ENCODE measurements around the gene MTHFSD.

Gene MTHFSD

DNA sequence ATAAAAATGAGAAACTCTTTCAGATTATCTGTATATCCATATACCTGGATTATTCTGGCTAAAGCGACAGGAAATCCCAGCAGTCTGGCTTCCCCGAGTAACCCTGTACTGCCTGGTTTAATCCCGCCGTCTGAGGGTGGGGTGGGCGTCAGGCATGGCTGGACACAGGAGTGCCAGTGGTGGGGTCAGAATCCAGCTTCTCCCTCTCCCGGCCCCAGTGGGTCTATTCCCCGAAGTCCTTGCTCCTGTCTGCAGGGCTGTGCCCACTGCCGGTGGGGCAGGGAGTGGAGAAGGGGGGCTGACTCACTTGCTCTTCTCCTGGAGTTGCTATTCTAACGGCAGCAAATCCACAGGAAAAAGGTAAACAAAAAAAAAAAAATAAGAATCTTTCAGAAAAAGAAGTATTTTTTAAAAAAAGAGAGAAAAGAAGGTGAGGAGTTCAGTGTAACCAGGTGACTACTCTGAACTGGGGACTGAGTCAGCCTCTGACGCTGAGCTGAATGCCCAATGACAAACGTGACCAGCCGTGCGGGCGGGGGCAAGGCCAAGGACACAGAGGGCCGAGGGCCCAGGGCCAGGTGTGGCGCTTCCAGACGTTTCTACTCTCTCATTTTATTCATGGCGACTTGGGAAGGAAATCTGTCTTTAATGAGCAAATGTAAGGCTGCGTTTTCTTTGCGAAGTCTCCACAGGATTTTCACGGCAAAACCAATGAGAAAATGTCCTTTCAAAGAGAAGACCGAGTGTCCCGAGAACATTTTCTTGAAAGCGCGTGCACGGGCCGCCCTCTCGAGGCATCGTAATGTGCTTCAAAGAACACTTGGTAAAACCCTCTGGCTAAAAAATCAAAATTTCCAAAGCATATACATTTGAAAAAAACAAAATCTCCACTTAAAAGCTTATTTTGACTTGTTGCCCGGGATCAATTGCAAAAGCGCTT, 24.5 kb downstream of the MTHFSD start:
- no peak for DNase-seq (ENCODE audit: low spot score)

DNA sequence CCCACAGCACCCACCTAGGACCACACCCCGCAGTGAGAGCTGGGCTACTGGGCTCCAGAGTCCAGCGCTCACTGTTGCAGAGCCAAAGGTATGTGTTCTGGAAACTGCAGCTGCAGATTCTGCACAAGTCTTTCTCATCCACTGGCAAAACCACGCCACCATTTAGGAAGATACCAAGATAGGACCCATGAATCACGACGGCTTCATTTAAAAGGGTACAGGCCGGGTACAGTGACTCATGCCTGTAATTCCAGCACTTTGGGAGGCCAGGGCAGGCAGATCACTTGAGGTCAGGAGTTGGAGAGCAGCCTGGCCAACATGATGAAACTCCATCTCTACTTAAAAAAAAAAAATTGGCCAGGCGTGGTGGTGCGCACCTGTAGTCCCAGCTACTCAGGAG, 25.9 kb downstream of the MTHFSD start:
- no peak for DNase-seq (ENCODE audit: low spot score)

DNA sequence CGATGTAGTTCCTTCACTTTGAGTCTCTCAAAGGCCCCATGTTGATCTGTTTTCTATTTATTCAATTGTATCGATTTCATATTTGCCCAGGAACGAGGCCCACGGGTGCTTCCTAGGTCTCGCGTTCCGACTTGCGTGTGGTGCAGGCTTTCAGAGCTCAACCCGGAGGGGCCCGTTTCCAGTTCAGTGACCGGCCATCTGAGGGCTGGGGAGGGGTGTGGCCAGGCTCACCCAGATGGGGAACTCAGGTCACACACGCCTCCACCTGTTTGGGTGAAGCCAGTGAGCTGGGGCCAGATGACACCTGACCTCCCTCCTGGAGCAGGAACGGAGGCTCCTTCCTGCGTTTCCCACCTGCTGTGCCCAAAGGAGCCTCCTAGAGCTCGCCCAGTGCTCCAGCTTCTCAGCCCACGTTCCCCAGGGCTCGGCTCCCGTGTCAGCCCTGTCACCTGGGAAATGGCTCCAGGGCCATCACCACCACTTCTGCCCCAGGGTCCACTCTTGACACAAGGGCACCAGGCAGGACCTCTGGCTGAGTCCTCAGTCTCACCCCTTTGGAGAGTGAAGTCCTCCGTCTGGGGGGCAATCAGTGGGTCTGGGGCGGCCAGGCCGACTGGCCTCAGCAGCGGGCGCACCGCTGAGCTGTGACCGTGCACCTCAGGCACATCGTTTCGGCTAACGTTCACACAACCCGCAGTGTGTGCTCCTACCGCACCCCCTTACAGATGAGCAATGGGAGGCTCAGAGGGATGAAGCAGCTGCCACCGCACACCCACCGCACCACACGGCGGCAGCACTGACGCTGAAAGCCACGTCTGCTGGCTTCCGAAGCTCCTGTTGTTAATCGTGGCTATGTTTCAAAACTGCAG, 26.7 kb downstream of the MTHFSD start:
- DNase-seq (ENCODE audit: low spot score) = no peak

DNA sequence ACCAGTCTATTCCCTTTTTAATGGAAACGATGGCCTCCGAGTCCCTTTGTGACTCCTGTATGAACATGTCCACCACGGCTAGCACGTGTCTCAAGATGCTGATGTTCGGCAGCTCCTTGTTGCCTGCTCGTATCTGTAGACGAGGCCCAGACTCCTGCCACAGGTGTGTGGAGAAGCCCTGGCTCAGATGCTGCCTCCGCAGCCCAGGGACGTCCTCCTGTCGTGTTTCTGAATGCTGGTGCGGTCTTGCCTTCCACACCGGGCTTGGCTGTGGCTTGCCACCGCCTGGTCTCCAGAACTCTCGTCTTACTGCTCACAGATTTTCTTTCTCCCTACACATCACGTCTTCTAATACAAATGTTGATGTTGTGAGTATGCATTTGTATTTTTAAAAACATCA, 27.7 kb downstream of the MTHFSD start:
- DNase-seq (ENCODE audit: low spot score) = no peak

- no peak for DNase-seq (ENCODE audit: low spot score)
These were observed 29.3 kb downstream of the MTHFSD start for GRCh38 chr16:86525696-86526095.

DNA sequence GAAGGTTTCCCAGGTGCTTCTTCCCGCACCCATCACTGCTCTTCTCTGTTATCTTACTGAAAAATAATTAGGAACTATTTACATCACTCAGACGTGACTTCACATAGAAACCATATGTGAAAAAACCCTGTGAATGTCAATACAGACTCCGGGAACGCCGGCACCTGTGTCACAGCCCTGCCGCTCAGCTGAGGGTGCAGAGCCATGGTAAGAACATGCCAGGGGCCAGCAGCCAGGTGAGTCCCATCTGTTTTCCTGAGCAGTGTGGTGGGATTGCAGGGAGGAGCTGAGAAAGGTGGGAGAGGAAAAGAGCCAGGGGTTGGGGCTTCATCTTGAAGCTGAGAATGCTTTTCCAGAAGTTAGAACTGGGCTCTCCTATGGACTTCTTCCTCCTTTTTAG, 31.0 kb downstream of the MTHFSD start:
- DNase-seq (ENCODE audit: low spot score) = no peak

DNA sequence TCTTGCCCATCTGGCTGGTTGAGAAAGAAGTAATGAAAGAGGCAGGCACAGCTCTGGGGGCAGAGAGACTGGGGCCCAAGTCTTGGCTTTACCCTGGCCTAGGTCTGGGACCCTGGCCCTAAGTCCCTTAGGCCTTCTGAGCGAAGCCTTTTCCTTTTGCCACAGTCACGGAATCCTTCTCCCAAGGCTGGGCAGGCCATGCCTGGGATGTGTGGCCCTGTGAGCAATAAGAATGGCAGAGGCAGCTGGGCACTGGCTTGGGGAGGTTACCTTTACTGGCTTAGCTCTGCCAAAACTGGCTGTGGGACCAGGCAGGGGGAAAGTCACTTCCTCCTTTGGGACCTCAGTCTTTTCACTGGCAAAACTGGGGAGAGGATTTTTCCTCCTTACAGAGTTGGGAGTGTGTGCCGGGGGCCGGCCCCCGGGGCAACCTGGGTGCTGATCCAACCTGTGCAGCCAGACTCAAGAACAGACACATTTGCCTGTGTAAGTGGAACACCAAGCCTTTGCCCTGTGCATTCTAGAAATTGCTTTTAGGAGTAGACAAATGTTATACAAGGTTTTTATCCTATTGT, 31.8 kb downstream of the MTHFSD start:
- no peak for DNase-seq (ENCODE audit: low spot score)

DNA sequence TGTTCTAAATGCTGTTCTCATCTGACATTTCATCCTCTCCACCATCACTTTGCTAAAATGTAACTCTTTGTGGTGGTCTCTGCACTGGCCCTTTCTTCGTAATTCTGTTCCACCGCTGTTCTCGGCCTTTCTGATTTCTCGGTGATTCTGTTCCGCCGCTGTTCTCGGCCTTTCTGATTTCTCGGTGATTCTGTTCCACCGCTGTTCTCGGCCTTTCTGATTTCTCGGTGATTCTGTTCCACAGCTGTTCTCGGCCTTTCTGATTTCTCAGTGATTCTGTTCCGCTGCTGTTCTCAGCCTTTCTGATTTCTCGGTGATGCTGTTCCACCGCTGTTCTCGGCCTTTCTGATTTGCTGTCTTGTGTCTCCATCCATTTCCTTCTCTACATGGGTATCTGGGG, 32.4 kb downstream of the MTHFSD start:
- no peak for DNase-seq (ENCODE audit: low spot score)

DNA sequence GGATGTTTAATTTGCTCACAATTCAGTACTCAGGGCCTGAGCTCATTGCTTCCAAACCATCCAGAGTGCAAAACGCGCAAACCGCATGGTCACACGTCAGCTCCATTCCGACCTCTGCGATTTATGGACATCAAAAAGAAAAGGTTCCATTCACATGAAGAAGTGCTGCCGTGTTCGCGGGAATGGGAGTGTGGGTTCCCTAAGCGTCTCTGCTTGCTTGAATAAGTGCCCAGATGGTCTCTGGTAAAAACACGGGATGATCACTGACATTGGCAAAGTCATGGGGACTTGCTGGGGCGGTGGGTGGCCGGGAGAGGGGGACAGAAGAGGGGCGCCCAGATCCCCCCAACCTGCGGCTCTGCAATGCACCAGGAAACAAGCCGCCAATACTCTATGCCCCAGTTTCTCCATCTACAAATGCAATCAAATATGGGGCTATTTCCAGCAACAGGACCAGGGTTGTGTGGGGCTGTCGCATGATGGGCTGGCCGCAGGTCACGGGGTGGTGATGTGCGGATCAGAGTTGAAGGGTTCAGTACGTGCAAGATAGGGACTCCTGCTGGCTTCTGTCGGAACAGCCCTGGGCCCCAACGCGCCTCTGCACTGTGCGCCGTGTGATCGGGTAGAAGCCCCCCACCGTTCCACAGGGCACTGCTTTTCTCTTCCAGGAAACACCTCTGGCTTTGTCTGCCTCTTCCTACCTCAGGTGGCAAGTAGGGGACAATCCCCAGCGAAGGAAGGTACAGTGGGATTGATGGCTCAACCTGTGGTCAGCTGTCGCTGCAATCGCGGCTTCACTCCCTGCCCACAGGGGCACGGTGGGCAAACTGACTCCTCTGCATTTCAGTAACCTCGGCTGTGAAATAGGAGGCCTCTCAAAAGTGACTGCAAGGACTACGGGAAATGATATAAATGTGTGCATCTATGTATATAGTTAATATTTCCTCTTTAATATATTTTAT, 33.5 kb downstream of the MTHFSD start:
- no peak for DNase-seq (ENCODE audit: low spot score)

DNA sequence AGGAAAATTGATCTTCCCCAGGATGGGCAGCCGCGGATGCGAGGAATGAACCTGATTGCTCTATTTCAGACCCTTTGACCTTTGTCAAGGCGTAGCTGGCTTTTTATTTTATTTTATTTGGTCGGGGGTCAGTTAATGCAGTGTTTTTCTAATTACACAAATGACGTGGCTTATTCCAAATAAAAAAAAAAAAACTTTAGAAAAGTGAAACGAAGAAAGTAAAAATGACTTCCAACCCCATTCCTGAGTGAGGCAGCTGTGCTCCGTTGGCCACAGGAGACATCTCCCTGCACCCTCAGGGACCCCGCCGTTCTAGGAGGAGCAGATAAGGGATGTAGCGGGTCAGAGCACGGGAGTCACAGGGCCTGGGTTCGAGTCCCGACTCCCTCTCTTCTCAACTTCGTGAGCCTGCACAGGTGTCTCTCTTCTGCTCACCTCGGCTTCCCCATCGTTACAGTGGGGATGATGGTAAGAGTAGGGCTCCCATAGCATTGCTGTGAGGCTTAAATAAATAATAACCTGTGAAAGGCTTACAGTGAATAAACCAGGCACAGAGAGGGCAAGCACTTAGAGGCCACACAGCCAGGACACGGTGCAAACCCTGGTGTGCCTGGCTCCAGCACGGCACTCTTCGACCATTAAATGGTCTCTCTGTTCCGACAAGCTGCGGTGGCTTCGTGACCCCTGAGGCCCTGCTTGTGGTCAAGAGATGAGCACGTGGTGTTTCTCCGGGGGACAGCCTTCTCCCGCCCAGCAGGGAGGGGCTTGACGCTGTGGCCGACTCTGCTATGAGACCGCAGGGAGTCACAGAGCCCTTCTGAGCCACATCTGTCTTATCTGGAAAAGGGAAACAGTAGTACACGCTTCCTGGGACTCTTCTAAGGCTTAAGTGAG, 34.5 kb downstream of the MTHFSD start:
- DNase-seq (ENCODE audit: low spot score) = no peak

DNA sequence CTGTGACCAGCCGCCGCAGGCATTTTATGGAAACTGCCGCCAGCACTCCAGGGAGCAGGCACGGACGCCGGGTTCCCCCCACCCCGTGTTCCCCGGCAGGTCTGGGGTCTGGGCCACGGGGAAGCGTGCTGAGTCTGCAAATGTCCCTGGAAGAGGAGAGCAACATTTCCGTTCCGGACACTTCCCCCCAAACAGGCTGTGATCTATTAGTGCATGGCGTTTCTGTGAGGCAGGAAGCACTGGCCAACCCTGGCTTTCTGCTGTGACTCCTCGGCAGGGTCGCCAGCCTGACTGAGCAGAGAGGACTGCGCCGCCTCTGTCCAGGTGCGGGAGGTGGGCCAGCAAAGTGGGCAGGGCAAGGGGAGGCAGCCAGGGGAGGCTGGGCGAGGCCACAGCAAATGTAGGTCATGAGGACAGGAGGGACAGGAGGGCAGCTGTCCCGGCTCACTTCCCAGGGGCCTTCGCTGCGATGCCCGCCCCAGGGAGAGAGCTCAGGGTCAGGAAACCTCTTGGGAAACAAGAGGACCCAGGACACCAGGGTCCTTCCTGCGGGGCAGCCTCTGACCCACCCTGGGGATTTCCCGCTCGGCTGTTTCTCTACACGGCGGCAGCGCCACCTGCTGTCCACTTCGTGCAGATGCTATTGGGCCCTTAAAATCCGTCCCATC, 35.3 kb downstream of the MTHFSD start:
- DNase-seq (ENCODE audit: low spot score) = peak; percentile 47

- DNase-seq (ENCODE audit: low spot score) = no peak
These were observed 35.9 kb downstream of the MTHFSD start for GRCh38 chr16:86519007-86519648.

- DNase-seq (ENCODE audit: low spot score) = no peak
These were observed 37.3 kb downstream of the MTHFSD start for GRCh38 chr16:86517652-86518258.

DNA sequence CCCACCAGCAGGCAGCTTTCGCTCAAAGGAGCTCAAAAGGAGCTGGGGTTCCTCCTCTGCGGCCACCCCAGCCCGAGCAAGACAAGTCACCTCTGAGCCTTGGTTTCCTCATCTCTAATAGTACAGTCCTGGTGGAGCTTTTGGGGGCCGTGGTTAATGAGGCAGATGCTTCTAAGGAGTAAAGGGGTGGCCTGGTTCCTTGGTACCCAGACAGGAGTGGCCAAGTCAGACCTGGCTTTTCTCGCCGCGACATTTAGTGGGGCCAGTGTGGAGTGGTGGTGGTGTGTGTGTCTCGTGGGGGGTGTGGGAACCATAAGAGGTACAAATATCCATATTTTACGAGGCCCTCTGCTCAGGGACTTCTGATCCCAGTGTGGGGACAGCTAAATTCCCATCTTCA, 38.0 kb downstream of the MTHFSD start:
- DNase-seq (ENCODE audit: low spot score) = no peak

DNA sequence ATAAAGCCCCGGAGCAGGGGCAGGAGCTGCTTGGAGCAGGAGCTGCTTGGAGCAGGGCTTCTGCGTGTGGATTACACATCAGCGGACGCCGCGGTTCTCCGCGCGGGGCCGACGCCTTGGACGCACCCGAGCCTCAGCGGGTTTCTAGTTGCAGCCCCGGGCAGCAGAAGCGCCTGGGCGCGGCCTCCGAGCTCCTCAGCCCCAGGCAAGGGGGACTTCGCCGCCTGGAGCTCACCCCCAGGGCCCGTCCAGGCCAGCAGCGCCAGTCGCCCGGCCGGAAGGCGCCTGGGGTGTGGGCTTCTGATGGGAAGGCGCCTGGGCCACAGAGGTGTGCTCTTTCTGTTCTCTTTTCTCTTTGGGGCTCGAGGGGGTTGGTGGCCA, 38.4 kb downstream of the MTHFSD start:
- DNase-seq (ENCODE audit: low spot score) = no peak

DNA sequence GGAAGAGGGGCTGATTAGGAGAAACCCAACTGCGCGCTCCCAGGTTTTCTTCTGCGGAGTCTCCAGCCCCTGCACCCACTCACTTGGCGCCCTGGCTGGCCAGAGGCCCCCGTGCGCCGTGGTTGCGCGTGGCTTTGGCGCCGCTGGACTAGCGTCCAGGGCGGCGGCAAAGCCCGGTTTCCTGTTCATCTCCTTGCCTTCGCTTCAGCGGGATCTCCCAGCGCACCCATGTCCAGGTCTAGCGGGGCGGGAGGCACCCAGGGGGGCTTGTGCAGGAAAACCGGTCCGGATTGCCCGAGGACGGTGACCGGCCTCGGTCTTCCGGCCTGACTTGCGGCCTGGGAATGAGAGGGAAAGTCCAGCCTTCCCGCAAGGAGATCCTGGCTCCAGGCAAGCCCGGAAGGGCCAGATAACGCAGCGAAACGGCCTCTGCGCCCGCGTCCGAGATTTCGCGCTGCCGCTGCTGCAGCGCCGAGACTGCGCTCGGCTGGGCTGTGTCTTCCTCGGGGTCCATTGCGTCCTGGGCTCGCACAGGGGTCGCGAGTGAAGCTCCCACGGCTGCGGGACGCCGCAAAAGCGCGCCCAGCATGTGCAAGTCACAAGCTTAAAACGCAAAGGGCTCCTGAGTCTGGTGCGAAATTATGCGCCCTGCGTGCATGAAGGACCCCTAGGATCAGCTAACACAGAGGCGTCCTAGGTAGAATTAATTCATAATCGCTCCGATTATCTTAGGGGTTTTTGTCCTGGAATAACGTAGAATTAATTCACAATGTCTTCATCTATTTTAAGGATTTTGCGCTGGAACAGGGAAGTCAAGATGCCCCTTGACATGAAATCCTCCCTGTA, 39.0 kb downstream of the MTHFSD start:
- DNase-seq (ENCODE audit: low spot score) = no peak

GRCh38 chr16:86515413-86515776, 39.6 kb downstream of the MTHFSD start:
- no peak for DNase-seq (ENCODE audit: low spot score)
